OCI-LY7 (cell line): ENCODE data around the gene ADPRHL1.

Experiments used
- CTCF ChIP-seq: fragments of 200-600 bp; sonication (generic); conservative IDR thresholded peaks from 2 replicates; pipeline ENCODE4 v1.5.1; 2014; ENCODE audit warnings: mild to moderate bottlenecking, antibody characterized with exemption, low read length, moderate library complexity, mixed read lengths
- EZH2phosphoT487 ChIP-seq: fragments of 200-600 bp; sonication (generic); IDR thresholded peaks from 2 replicates; pipeline ENCODE4 v1.6.1; 2018; ENCODE audit warnings: low read depth, borderline replicate concordance, mild to moderate bottlenecking, mixed run types, antibody characterized with exemption, low read length, moderate library complexity, mixed read lengths

- TF ChIP-seq CTCF (no peak), EZH2phosphoT487 (no peak)
These were observed 74.5 kb downstream of the ADPRHL1 start for GRCh38 chr13:113378825-113379224.
